Activated CD8-positive, alpha-beta memory T cell treated with anti-CD3 and anti-CD28 coated beads, Interleukin-2, amount 50 U/mL, for 1 hour (primary cell): ENCODE measurements around the gene GREB1L.
"Not testable (repeated sequence)": the region's sequence is repeated elsewhere in the genome, so short reads cannot be mapped to it uniquely, and the experiment has no call there.

ENCODE experiments used
- DNase-seq: peaks from one replicate; pipeline ENCODE4 v3.0.0-alpha.2; 2020; ENCODE audit errors: extremely low read depth

GREB1L gene

DNA sequence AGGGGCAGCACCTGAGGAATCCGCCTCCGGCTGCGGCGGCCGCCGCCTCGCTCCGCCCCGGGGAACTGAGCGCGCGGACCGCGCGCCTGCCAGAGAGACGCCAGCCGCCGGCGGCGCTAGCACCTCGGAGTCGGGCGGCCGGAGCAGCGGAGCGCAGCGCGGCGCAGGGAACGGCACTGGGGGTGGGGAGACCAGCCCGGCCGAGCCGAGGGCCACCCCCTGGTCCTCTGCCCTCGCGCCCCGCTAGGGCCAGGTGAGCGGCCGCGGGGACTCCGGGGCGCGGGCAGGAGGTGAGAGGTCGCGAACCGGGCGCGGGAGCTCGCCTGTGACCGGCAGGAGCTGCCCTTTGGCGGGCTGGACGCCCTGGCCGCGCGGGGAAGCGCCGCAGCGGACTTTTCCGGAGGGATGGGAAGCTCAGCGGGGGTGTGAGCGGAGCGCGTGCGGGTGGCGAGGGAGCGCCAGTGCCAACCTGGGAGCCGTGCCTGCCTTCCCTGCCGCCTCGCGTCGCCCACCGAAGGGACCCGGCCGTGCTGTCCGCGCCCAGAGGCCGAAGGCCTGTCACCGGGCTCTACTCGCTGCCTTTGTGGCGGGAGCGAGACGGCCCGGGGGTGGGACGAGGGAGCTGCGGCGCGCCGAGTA lies at the start of gene GREB1L:
Gene GREB1L, plus strand, starts transcription at position 92 of the 639 bp plus-strand sequence. CDS start 141,287 bp downstream, outside the sequence.
- no peak for DNase-seq

DNA sequence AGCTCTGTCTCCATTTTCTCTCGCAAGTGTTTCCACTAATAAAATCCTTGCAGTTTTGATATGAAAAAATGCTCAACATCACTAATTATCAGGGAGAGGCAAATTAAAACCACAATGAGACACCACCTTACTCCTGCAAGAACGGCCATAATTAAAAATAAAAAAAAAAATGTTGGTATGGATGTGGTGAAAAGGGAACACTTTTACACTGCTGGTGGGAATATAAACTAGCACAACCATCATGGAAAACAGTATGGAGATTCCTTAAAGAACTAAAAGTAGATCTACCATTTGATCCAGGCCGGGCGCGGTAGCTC lies 49.8 kb upstream of the GREB1L start:
- no peak for DNase-seq

DNA sequence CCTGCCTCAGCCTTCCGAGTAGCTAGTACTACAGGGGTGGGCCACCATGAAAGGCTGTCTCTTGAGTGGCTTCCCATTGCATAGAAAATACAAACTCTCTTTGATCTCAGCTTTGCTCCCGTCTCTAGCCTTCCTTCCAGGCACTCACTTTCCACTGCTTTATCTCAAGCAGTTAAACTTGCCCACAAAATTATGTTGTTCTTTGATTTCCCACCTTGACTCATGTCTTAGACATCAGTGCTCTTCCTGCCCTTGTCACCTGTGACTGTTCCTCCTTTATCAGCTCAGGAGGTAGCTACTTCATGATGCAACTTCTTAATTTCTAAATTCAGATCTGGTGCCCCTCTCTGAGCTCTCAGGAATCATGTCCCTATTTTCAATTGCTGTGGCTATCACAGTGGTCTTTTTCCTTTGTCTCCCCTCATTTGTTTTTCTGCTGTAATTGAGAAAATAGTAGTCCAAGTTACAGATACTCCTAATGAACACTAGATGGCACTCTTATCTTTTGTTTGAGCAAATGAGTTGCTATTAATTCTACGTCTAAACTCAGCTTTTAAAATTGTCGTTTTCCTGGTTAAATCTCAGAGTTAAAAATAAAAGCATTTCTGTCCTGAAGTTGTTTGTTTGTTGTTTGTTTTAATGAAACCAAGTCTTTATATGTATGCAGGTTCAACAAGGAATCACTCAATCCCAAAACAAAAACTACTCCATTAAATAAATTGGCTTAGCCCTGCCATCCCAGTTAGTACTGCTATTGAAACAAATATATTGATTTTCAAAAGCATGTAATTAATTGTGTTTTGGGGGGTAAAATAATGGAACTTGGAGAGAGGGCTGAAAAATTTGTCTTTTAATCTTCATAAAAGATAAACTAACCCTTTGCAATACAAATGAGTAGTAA lies 46.9 kb upstream of the GREB1L start:
- DNase-seq: no peak

DNA sequence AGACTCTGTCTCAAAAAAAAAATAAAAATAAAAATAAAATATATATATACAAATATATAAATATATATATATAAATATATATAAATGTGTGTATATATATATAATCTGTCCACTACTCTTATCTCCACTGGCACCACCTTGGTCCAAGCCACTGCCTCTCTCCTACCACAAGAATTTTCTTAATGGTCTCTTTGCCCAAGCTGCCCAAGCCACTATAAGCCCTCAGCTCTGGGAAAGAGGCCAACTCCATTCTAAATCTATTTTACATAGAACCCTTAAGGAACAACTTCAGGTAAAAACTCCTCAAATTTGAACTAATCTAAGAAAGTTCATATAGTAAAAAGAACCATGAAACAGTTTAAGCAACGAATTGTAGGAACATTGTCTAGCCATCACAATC lies 45.6 kb upstream of the GREB1L start:
- no peak for DNase-seq

DNA sequence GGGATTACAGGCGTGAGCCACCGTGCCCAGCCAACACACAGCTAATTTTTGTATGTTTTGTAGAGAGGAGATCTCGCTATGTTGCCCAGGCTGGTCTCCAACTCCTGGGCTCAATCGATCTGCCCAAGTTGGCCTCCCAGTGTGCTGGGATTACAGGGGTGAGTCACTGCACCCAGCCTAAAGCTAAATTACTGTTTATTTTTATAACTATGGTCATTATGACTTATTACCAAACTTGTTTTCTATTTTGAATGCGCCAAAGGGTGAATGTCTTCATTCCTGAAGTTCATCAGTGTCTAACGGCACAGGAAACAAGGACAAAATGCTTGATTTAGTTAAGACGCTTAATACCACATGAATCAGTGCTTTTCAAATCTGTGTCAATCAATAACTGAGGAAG lies 38.9 kb upstream of the GREB1L start:
- DNase-seq: no peak

DNA sequence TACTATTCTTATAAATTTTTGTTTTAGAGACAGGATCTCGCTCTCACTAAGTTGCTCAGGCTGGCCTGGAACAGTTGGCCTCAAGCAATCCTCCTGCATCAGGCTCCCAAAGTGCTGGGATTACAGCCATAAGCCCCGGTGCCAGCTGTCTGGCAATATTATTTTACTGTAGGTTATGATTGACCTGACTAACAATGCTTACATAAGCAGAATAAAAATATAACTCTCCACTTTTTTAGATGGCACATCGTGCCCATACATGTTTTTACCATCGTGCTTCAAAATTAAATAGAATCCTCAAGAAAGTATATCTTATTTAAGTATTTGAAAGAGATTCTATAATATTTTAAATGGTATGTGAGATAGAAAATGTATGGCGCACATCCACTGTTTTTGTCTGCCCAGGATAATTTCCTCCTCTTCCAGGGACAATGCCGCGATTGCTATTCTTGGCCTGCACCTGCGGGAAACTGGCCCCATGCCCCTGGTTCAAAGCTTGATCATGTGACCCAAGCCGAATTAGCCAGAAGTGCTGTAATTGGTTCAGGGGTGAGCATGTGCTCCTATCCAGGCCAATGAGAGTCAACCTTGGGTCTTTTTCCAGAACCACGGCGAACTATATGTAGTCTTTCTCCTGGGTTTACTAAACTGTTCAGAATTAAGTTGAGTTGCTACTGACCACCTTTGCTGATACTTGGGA lies 38.3 kb upstream of the GREB1L start:
- no peak for DNase-seq

DNA sequence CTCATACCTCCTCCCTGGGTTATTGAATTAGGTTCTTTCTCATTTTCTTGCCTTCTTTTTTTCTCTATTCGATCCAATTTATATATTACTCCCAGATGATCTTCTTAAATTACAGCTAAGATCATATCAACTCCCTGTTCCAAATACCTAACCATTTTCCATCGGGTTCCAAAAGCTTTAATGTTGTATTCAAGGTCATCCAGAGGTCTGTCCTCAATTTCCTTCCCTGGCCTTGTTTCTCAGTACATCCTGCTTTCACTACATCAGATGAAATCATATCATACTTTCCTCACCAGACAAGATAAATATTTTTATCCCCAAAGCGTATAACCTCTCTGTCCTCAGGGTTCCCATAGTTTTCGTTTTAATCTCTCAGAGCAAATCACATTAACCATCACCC lies 36.3 kb upstream of the GREB1L start:
- DNase-seq: no peak

DNA sequence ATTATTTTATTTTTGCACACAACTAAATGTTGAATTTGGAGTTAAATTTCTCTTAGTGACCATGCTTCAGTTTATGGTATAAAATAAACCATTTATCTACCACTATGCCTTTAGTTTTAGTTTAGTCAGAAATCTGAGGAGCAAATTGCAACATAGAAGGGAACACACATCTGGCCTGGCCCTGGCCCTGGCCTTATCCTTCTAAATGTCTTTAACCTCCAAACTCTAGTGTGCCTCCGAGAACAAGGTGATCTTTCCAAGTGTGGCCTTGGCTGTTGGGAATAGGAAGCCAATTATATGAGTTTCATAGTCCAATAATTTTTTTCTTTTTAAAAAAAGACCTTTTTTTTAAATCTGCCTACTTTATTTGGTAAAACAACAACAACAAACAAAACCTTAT lies 31.8 kb upstream of the GREB1L start:
- no peak for DNase-seq

DNA sequence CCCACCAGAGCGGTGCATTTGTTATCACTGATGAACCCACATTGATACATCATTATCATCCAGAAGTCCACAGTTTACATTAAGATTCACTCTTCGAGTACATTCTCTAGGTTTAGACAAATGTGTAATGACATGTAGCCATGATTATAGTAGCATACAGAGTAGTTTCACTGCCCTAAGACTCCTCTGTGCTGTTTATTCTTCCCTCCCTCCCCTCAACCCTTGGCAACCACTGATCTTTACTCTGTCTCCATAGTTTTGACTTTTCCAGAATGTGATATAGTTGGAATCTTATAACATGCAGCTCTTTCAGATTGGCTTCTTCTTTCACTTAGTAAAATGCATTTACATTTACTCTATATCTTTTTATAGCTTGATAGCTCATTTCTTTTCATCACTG lies 31.2 kb upstream of the GREB1L start:
- DNase-seq: no peak

DNA sequence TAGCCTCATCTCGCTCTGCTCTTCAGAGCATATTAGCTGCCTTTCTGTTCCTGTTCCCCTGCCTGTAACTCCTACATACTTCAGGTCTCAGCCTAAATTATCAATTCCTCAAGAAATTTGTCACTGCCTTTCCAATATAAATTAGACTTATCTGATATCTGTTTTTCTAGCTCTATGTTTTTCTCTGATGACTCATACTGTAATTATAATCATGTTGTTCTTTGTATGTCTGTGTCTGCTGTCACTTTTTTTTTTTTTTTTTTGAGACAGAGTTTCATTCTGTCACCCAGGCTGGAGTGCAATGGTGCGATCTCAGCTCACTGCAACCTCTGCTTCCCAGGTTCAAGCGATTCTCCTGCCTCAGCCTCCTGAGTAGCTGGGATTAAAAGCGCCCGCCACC lies 27.6 kb upstream of the GREB1L start:
- not testable (repeated sequence) for DNase-seq

DNA sequence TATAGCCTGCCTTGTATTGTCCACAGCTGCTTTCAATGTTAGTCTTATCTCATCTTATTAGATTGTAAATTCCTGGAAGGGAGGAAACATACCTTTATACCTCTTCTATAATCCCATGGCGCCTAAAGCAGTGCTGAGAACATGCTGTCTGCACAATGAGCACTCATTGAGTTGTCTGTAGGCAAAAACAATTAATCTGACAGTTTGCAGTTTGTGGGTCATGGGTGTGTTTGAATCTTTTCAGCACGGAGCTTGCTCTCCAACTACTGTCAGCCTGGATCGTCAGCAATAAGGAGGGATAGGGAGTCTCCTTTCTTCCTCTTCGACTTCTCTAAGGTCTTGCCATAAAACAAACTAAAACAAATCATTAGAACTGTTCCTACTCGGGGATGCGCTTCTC lies 26.5 kb upstream of the GREB1L start:
- no peak for DNase-seq

DNA sequence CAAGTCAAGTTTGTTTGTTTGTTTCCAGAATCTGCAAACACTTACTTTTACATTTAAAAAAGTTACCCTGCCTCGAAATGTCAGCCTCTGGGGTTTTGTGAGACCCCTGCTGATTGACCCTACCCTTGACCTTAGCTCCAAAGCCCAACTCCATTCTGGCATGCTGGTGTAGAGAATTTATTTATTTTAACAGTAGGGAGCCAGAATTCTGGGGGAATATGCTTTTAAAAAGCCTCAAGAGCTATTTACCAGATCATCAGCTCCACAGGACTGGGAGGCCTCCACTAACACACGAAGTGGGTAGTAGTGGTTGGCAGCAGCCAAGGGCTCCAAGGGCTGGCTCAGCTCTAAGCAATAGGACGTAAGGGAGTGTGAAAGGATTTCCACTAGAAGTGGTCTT lies 23.2 kb upstream of the GREB1L start:
- DNase-seq: no peak

DNA sequence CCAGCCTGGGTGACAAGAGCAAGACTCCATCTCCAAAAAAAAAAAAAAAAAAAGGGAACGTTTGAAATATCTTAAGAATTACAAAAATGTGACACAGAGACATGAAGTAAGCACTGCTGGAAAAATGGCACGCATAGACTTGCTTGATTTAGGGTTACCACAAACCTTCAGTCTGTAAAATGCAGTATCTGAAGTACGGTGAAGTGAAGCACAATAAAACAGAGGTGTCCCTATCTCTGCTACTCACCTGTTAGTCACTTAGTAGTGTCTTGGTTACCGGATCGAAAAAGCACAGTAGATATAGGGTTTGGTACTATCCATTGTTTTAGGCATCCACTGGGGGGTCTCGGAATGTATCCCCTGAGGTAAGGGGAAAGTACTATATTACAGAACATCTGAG lies 11.6 kb upstream of the GREB1L start:
- DNase-seq: no peak

DNA sequence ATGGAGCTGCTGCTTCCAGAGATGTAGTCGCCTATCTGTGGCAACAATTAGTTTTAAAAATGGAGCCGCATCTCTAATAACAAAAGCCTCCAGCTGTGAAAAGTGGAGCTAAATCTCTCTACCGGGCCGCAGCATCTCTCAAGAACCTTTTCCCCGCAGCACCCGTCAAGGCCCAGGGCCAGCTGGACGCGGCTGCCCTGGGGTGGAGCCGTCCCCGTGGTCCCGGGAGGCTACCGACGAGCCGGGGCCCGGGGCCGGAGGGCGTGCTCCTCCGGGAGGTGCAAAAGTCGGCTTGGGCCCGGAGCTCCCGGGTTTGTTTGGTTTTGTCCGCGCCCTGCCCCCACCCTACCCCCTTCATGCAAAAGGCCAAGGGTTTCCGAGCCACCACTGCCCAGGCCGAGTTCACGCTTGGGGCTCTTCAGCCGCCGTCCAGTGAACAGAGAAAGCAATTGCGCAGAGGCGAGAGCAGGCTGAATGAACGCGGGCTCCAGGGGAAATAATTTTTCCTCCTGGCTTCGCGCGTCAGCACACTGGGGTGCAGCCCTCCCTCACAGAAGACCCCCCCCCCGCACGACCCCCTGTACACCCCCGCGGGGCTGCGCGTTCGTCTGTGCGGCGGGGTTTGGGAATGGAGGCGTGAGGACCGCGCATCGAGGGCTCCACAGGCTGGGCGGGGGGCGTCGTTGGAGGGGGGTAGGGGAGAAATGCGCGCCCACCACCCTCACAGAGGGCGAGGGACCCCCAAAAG lies 557 bp upstream of the GREB1L start:
- no peak for DNase-seq

DNA sequence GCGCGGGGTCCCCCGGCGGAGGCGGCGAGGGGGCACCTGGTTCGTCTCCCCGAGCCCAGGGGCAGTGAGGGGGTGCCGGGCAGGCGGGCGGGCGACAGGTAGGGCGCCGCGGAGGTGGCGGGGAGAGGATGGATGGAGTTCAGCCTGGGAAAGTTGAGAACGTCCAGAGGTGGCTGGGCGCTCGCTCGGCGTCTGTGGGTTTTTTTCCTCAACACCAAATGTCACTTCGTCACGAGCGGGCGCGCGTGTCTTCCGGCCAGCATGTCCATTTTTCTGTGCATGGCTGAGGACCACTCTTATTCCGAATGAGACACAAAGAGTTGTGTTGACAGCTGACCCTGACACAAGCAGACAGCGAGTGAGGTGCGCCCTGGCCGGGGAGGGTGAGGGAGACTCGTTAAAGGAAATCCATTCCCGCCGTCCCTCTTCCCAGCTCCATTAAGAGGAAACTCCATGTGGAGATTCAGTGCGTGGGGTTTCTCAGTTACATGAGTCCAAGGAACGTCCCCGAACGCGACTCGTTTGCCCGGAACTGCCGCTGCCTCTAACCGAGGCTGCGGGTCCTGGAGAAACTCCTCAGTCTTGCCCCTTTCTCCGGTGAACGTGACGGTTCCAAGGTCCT lies 859 bp downstream of the GREB1L start:
- DNase-seq: no peak

DNA sequence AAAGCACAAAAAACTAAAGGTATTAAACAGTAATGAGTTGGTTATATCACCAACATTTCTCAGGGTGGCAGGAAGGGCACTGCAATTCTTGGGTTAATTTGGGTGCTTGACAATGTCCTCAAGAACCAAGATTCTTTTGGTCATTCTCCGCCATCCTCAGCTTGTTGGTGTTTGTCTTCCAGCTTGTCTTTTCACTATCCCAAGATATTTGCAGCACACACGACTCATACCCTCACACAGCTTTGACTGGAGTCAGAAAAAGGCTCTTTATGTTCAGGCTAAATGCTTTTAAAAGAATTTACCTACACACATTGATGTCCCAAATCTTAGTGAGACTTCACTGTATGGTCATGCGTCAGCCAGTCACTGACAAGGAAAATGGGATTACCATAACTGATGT lies 12.5 kb downstream of the GREB1L start:
- no peak for DNase-seq

DNA sequence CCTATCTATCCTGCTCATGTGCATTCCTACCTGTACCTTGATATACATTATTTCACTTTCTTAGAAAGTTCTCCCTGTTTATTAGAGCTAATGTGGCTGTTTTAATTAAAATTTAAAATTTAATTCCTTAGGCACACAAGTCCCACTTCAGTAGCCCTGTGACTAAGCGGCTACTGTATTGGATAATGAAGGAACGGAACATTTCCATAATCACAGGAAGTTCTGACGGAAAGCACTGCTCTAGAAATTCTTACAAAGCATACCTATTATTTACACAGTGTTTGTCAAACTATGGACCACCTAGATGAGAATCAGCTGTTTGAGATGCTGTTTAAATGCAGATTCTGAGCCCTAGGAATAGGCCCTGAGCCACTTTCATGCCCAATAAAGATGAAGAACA lies 13.2 kb downstream of the GREB1L start:
- DNase-seq: no peak

DNA sequence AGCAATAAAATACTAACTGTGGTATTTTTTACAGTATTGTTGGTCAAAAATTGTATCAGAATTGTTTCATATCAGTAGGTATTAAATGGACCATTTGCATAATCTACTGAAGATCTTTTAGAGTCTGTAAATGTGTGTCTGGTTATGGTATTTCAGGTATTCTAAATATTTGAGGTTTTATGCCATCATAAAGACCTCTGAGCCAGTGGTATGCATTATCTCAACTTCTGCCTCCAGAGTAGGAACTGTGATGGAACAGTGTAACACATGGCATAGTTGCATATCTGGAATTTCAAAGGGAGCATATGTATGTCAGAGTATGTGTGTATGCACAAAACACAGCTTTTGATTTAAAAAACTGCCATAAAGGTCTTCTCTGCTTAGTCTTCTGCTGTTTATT lies 15.4 kb downstream of the GREB1L start:
- no peak for DNase-seq

DNA sequence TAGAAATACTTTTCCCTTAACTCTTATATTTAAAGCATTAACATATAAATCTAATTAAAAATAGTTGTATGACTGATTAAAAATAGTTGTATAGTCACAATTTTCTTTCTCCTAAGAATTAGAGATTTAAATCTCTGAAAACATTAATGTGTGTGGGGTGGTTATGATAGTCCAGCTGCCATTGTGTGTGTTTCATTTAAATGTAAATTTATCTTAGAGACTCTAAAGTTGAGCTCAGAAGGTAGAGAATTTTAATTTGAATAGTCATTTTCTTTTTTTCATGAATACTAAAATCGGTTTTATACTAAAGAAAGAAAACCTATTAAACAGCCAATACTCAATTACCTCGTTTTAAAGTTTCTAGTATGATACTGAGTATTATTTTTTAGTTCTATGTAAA lies 18.6 kb downstream of the GREB1L start:
- no peak for DNase-seq

DNA sequence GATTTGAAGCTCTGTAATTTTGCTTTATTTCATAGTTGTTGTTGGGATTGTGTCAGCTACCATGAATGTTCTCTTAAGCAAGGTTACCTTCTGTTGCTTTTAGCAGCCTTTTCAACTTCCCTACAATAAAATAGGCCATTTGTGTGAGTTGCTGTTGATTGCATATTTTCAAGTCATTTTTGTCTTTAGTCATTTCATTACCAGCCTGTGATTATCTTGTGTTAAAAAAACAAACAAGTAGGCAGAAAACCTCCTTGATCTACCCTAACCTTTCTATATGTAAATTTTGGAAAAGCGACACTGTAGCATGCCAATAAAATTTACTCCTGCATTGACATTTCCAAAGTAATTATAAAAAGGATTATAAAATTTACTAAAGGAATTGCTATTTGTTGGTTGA lies 19.3 kb downstream of the GREB1L start:
- DNase-seq: no peak

DNA sequence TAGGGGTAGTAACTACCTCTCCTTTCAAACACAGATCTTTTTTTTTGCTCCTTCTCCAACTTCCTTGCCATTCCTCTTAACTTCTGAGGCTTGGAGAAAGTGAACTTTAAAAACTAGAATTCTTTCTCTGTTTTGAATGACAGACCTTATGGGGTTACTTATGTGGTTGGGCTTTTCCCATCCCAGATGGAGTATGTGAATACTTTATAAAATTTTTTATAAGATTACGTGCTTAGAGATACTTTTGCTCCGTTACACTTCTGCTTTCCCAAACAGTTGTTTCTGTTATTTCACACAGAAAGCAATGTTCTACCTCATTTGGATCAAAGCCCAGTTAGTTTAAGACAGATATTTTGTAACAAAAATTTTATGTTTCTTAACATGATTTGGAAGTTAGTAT lies 20.2 kb downstream of the GREB1L start:
- DNase-seq: no peak

DNA sequence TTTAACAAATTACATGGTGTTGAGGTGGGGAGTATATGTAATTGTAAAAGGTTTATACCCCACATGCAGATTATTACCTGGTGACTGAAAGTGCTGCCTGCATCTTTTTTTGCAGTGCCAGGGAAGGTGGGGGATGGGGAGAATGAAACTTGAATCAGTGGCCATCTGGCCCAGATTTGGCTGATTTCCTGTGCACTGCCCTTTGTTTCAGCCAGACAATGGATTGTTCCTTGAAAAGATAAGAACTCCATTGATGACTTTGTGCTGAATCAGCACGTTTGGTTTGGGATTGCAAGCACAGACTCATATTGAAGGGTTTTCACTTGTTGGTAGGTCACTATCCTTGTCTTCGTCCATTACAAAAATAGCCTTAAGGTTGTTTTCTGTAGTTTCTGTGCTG lies 20.9 kb downstream of the GREB1L start:
- DNase-seq: no peak
